ENCODE measurements around the gene DCAF5. TPM values are rescaled to one million over a fixed set of nuclear protein-coding genes. Genes with fewer than 3 reads are reported as not detected.

The DCAF5 gene
- total RNA-seq, 1 experiment from 2014 or later, result 23.5 TPM

GRCh38 chr14:69038455-69039287 lies 114.2 kb downstream of the DCAF5 start:
- intact Hi-C loops (cut with micrococcal nuclease; ENCODE audit: unreplicated experiment), result no loop called here
- CTCF ChIA-PET, result no interaction called here
- Mint-ChIP-seq H3K27me3 (ENCODE audit: unreplicated experiment) (no peaks in the 10 kb centered on the region), H3K36me3 (ENCODE audit: insufficient read depth, unreplicated experiment) (no peaks in the 10 kb centered on the region), H3K4me1 (ENCODE audit: low read depth, unreplicated experiment) (peaks cover 11% of the 10 kb centered on the region), H3K4me3 (ENCODE audit: low read depth, unreplicated experiment) (no peak overlapping the region), H3K9me3 (ENCODE audit: low read depth, unreplicated experiment) (no peaks in the 10 kb centered on the region), H3K27ac (ENCODE audit: unreplicated experiment) (no peak overlapping the region)
- DNase-seq, result no peak
- no TSS peak for BruUV-seq (replicated peaks)
- TF ChIP-seq, protein P1, sequence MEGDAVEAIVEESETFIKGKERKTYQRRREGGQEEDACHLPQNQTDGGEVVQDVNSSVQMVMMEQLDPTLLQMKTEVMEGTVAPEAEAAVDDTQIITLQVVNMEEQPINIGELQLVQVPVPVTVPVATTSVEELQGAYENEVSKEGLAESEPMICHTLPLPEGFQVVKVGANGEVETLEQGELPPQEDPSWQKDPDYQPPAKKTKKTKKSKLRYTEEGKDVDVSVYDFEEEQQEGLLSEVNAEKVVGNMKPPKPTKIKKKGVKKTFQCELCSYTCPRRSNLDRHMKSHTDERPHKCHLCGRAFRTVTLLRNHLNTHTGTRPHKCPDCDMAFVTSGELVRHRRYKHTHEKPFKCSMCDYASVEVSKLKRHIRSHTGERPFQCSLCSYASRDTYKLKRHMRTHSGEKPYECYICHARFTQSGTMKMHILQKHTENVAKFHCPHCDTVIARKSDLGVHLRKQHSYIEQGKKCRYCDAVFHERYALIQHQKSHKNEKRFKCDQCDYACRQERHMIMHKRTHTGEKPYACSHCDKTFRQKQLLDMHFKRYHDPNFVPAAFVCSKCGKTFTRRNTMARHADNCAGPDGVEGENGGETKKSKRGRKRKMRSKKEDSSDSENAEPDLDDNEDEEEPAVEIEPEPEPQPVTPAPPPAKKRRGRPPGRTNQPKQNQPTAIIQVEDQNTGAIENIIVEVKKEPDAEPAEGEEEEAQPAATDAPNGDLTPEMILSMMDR (IDR thresholded peaks at IDR 0.05; ENCODE audit: unreplicated experiment), result no peak

- CTCF ChIA-PET, result no interaction called here
- H3K4me1 Mint-ChIP-seq (ENCODE audit: low read depth, unreplicated experiment), result peaks cover 11% of the 10 kb centered on the region
- H3K4me3 Mint-ChIP-seq (ENCODE audit: low read depth, unreplicated experiment), result no peak overlapping the region
- intact Hi-C loops (cut with micrococcal nuclease; ENCODE audit: unreplicated experiment), result no loop called here
- H3K27me3 Mint-ChIP-seq (ENCODE audit: unreplicated experiment), result no peaks in the 10 kb centered on the region
- H3K27ac Mint-ChIP-seq (ENCODE audit: unreplicated experiment), result no peak overlapping the region
- TF ChIP-seq, protein P1 (IDR thresholded peaks at IDR 0.05; ENCODE audit: unreplicated experiment), result no peak
- no TSS peak for BruUV-seq (replicated peaks)
- H3K36me3 Mint-ChIP-seq (ENCODE audit: insufficient read depth, unreplicated experiment), result no peaks in the 10 kb centered on the region
- H3K9me3 Mint-ChIP-seq (ENCODE audit: low read depth, unreplicated experiment), result no peaks in the 10 kb centered on the region
- DNase-seq, result no peak
Observed at GRCh38 chr14:69037790-69038454, 115.0 kb downstream of the DCAF5 start.

DNA sequence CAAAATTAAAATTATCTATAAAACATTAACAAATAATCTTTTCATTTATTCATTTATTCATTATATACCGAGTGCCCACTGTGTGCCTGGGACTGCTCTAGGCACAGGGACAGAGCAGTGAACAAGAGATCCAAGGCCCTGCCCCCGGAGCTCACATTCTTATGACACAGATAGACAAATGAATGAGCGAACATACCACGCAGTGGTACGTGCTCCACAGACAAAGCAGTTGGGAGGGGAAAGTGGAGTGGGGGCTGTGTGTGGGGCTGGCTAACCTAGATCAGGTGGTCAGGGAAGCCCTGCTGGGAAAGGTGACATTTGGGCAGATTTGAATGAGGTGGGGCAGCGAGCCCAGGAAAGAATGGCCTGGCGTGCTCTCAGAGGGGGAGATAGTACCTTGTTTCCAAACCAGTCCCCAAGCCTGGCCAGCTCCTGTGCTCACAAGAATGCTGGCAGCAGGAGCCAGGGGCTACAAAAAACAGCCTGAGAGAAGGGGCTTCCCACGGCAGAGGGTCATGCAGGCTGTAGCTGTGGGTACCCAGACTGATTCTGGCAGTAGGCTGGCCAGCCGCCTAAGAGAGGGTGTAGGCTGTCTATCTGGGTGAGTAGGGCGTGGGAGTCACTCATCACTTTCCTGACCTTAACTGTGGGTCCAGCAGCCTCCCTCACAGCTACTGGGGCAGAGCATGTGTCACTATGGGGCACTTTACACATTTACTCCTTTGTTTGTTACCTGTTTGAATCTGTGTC lies 116.0 kb downstream of the DCAF5 start:
- no peaks in the 10 kb centered on the region for H3K9me3 Mint-ChIP-seq (ENCODE audit: low read depth, unreplicated experiment)
- H3K4me1 Mint-ChIP-seq (ENCODE audit: low read depth, unreplicated experiment), result peaks cover 11% of the 10 kb centered on the region
- no peak for DNase-seq
- CTCF ChIA-PET, result interaction anchor here (0.6 to 0.8 kb wide), 2 partner anchors 75 to 336 kb away, joined by 3 read pairs; no protein-coding TSS in a partner anchor
- H3K27me3 Mint-ChIP-seq (ENCODE audit: unreplicated experiment), result no peaks in the 10 kb centered on the region
- TF ChIP-seq, protein P1 (IDR thresholded peaks at IDR 0.05; ENCODE audit: unreplicated experiment), result no peak
- BruUV-seq (replicated peaks), result no TSS peak
- H3K36me3 Mint-ChIP-seq (ENCODE audit: insufficient read depth, unreplicated experiment), result no peaks in the 10 kb centered on the region
- H3K4me3 Mint-ChIP-seq (ENCODE audit: low read depth, unreplicated experiment), result no peak overlapping the region
- intact Hi-C loops (cut with micrococcal nuclease; ENCODE audit: unreplicated experiment), result no loop called here
- no peak overlapping the region for H3K27ac Mint-ChIP-seq (ENCODE audit: unreplicated experiment)

DNA sequence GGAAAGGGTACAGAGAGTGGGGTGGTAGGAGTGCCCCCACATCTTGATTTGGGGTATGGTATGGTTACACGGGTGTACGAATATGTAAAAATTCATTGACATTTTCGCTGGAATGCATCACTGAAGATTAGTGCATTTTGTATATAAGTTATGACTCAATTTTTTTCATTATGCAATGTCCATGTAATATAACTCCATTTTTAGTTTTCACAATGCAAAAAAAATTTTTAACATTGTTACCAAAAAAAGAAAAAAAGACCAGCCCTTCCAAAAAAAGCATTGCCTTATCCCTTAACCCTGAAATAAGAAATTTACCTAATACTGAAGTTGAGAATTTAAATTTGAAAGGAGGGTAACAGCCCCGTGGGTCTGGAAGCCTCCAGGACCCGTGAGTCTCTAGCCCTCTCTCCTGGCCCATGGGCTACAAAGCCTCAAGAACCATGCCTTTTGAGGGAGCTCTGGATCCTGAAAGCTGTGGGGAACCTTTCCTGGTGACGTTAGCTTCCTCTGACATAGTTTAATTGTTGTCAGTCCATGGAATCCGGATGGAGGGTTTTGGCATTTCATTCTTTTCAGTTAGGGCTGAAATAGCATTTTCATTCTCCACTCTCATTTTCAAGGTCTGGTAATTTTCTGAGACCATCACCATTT lies 118.2 kb downstream of the DCAF5 start:
- no peak for DNase-seq
- Mint-ChIP-seq H3K9me3 (ENCODE audit: low read depth, unreplicated experiment) (no peaks in the 10 kb centered on the region), H3K36me3 (ENCODE audit: insufficient read depth, unreplicated experiment) (no peaks in the 10 kb centered on the region), H3K27ac (ENCODE audit: unreplicated experiment) (no peak overlapping the region), H3K4me3 (ENCODE audit: low read depth, unreplicated experiment) (no peak overlapping the region), H3K27me3 (ENCODE audit: unreplicated experiment) (no peaks in the 10 kb centered on the region), H3K4me1 (ENCODE audit: low read depth, unreplicated experiment) (peaks cover 11% of the 10 kb centered on the region)
- CTCF ChIA-PET, result no interaction called here
- TF ChIP-seq, protein P1 (IDR thresholded peaks at IDR 0.05; ENCODE audit: unreplicated experiment), result no peak
- intact Hi-C loops (cut with micrococcal nuclease; ENCODE audit: unreplicated experiment), result no loop called here
- no TSS peak for BruUV-seq (replicated peaks)

Measured in Calu3 (cell line).